BE2C (cell line): ENCODE measurements around the gene CWF19L1.
"Not testable (repeated sequence)": the region's sequence is repeated elsewhere in the genome, so short reads cannot be mapped to it uniquely, and the experiment has no call there.

Experiments used
- DNase-seq: peaks from one replicate; pipeline ENCODE4 v3.0.0-alpha.2; 2020
- H3K27me3 ChIP-seq: fragments of 250-450 bp; sonication (Bioruptor Pico); 2 replicates; pipeline ENCODE4 v1.5.1; 2020; ENCODE audit warnings: mild to moderate bottlenecking
- H3K36me3 ChIP-seq: fragments of 250-450 bp; sonication (Bioruptor Pico); 2 replicates; pipeline ENCODE4 v1.5.1; 2020; ENCODE audit warnings: mild to moderate bottlenecking
- H3K4me1 ChIP-seq: fragments of 250-450 bp; sonication (Bioruptor Pico); 2 replicates; pipeline ENCODE4 v1.5.1; 2020
- H3K4me3 ChIP-seq: 2 replicates; pipeline ENCODE4 v1.5.1; 2011; ENCODE audit warnings: low read depth, low read length
- H3K9me3 ChIP-seq: fragments of 250-450 bp; sonication (Bioruptor Pico); 2 replicates; pipeline ENCODE4 v1.5.1; 2020
- CTCF ChIP-seq: IDR thresholded peaks from 2 replicates; pipeline ENCODE4 v1.5.1; 2012; ENCODE audit warnings: mild to moderate bottlenecking, low read depth, low read length

CWF19L1 gene

GRCh38 chr10:100288196-100288595 is 20.8 kb upstream of the CWF19L1 start:
- H3K4me3 ChIP-seq: no peak overlapping the region
- peaks cover 3% of the 10 kb centered on the region for H3K36me3 ChIP-seq
- no peaks in the 10 kb centered on the region for H3K4me1 ChIP-seq
- H3K27me3 ChIP-seq: no peaks in the 10 kb centered on the region
- no peak for TF ChIP-seq CTCF
- DNase-seq: no peak
- no peaks in the 10 kb centered on the region for H3K9me3 ChIP-seq

- Histone ChIP-seq H3K4me3 (no peak overlapping the region), H3K4me1 (no peaks in the 10 kb centered on the region), H3K27me3 (no peaks in the 10 kb centered on the region), H3K9me3 (no peaks in the 10 kb centered on the region), H3K36me3 (peaks cover 4% of the 10 kb centered on the region)
- TF ChIP-seq CTCF: no peak
- DNase-seq: no peak
These were observed 20.3 kb upstream of the CWF19L1 start for GRCh38 chr10:100287756-100288155.

- no peaks in the 10 kb centered on the region for H3K27me3 ChIP-seq
- no peak for TF ChIP-seq CTCF
- peaks cover 4% of the 10 kb centered on the region for H3K36me3 ChIP-seq
- DNase-seq: peak; percentile 86
- peak within 1 kb of the TSS; percentile 90 for H3K4me3 ChIP-seq
- no peaks in the 10 kb centered on the region for H3K9me3 ChIP-seq
- no peaks in the 10 kb centered on the region for H3K4me1 ChIP-seq
These were observed 18.9 kb upstream of the CWF19L1 start, which contains the start of gene BLOC1S2 for GRCh38 chr10:100286051-100287033. Gene BLOC1S2 (minus strand): TSS chr10:100286680. CDS start chr10:100286659, 21 bp downstream.

GRCh38 chr10:100285326-100285725 is 17.9 kb upstream of the CWF19L1 start:
- H3K36me3 ChIP-seq, H3K27me3 ChIP-seq, DNase-seq, H3K4me1 ChIP-seq, H3K9me3 ChIP-seq: not testable (repeated sequence)
- peak overlapping the region; percentile 90 for H3K4me3 ChIP-seq

GRCh38 chr10:100282907-100283306 is 15.5 kb upstream of the CWF19L1 start:
- Histone ChIP-seq H3K36me3 (peaks cover 8% of the 10 kb centered on the region), H3K4me3 (no peak overlapping the region), H3K4me1 (no peaks in the 10 kb centered on the region), H3K9me3 (no peaks in the 10 kb centered on the region), H3K27me3 (no peaks in the 10 kb centered on the region)
- no peak for TF ChIP-seq CTCF
- DNase-seq: no peak

GRCh38 chr10:100276971-100277370 is 9.5 kb upstream of the CWF19L1 start:
- H3K27me3 ChIP-seq, H3K9me3 ChIP-seq, DNase-seq, H3K36me3 ChIP-seq, H3K4me1 ChIP-seq, H3K4me3 ChIP-seq: not testable (repeated sequence)

GRCh38 chr10:100265821-100266485 is 1.5 kb downstream of the CWF19L1 start:
- no peak for DNase-seq
- Histone ChIP-seq H3K9me3 (no peaks in the 10 kb centered on the region), H3K36me3 (no peaks in the 10 kb centered on the region), H3K27me3 (no peaks in the 10 kb centered on the region), H3K4me3 (0 out of 2 replicates have a peak overlapping the region, but pooled peaks have one; percentile 96), H3K4me1 (no peaks in the 10 kb centered on the region)
- TF ChIP-seq CTCF: no peak
